ENCODE results near the gene DSG2.

DNA sequence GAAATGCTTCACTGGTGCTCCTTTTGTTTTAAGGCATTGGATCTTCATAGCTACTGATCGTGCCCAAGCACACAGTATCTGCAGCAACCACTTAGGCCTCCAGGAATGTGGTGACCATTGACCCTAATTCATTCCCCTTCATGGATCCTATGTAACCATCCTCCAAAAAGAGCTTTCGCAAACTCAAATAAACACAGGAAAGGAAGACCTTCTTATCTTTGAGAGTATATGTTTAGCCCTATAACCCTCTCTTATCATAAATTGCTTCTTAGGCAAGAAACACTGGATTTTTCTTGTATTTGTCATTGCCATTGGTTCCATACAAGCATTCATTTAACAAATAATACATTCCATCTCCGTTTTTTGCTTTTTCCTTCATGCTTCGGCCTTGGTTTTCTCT lies 89.6 kb downstream of the DSG2 start:
- TF ChIP-seq, protein P1, sequence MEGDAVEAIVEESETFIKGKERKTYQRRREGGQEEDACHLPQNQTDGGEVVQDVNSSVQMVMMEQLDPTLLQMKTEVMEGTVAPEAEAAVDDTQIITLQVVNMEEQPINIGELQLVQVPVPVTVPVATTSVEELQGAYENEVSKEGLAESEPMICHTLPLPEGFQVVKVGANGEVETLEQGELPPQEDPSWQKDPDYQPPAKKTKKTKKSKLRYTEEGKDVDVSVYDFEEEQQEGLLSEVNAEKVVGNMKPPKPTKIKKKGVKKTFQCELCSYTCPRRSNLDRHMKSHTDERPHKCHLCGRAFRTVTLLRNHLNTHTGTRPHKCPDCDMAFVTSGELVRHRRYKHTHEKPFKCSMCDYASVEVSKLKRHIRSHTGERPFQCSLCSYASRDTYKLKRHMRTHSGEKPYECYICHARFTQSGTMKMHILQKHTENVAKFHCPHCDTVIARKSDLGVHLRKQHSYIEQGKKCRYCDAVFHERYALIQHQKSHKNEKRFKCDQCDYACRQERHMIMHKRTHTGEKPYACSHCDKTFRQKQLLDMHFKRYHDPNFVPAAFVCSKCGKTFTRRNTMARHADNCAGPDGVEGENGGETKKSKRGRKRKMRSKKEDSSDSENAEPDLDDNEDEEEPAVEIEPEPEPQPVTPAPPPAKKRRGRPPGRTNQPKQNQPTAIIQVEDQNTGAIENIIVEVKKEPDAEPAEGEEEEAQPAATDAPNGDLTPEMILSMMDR (conservative IDR thresholded peaks at IDR 0.05; ENCODE audit: low read depth, low read length), result no peak
- TF ChIP-seq EZH2 (IDR thresholded peaks at IDR 0.05; ENCODE audit: borderline replicate concordance, low read depth, low read length, poor library complexity, severe bottlenecking), result no peak

Data from A673 (cell line).